DOHH2 (cell line): Measurements from ENCODE around the gene FOLH1.
"Not testable (repeated sequence)": the region's sequence is repeated elsewhere in the genome, so short reads cannot be mapped to it uniquely, and the experiment has no call there.

ENCODE experiments used
- H3F3A ChIP-seq: fragments of 200-600 bp; sonication (generic), shearing (Covaris generic); 2 replicates; pipeline ENCODE4 v1.6.0; 2016; ENCODE audit warnings: antibody characterized with exemption, mild to moderate bottlenecking; ENCODE audit not compliant: control insufficient read depth, insufficient read depth
- H3K27ac ChIP-seq: fragments of 200-600 bp; sonication (generic); 2 replicates; pipeline ENCODE4 v1.5.1; 2014; ENCODE audit warnings: low read depth, mild to moderate bottlenecking, low read length, moderate library complexity
- H3K27me3 ChIP-seq: fragments of 200-600 bp; sonication (generic); 2 replicates; pipeline ENCODE4 v1.6.1; 2014; ENCODE audit warnings: mild to moderate bottlenecking, low read length, mixed read lengths; ENCODE audit not compliant: control insufficient read depth
- H3K36me3 ChIP-seq: fragments of 200-600 bp; sonication (generic); 2 replicates; pipeline ENCODE4 v1.6.1; 2014; ENCODE audit warnings: mild to moderate bottlenecking, low read length, moderate library complexity, mixed read lengths; ENCODE audit not compliant: control insufficient read depth
- H3K4me1 ChIP-seq: fragments of 200-600 bp; sonication (generic); 2 replicates; pipeline ENCODE4 v1.6.1; 2014; ENCODE audit warnings: mild to moderate bottlenecking, low read length, mixed read lengths; ENCODE audit not compliant: control insufficient read depth
- H3K4me2 ChIP-seq: fragments of 200-600 bp; sonication (generic); 2 replicates; pipeline ENCODE4 v1.6.0; 2014; ENCODE audit warnings: mild to moderate bottlenecking, low read length, moderate library complexity
- H3K4me3 ChIP-seq: fragments of 200-600 bp; sonication (generic); 2 replicates; pipeline ENCODE4 v1.5.1; 2014; ENCODE audit warnings: mild to moderate bottlenecking, low read length, mixed read lengths
- H3K79me2 ChIP-seq: fragments of 200-600 bp; sonication (generic); 2 replicates; pipeline ENCODE4 v1.6.1; 2014; ENCODE audit warnings: mild to moderate bottlenecking, low read length, mixed read lengths; ENCODE audit not compliant: control insufficient read depth
- H3K9me2 ChIP-seq: fragments of 200-600 bp; sonication (generic); replicated peaks from 2 replicates; pipeline ENCODE4 v1.6.1; 2014; ENCODE audit warnings: mild to moderate bottlenecking, low read length, mixed read lengths; ENCODE audit not compliant: control insufficient read depth
- H3K9me3 ChIP-seq: fragments of 200-600 bp; sonication (generic); 2 replicates; pipeline ENCODE4 v1.6.1; 2014; ENCODE audit warnings: antibody characterized with exemption, low read length, mixed read lengths; ENCODE audit not compliant: control insufficient read depth, insufficient read depth
- H4K20me1 ChIP-seq: fragments of 200-600 bp; sonication (generic); 2 replicates; pipeline ENCODE4 v1.6.0; 2014; ENCODE audit warnings: low read depth, mild to moderate bottlenecking, antibody characterized with exemption, low read length, moderate library complexity; ENCODE audit not compliant: control insufficient read depth, insufficient read depth
- TF ChIP-seq, protein P1 (sequence below): fragments of 200-600 bp; sonication (generic); IDR thresholded peaks from one replicate; pipeline ENCODE4 v1.5.1; 2014; ENCODE audit warnings: antibody characterized with exemption, mild to moderate bottlenecking, low read depth, low read length; ENCODE audit not compliant: poor library complexity, severe bottlenecking

FOLH1 gene

DNA sequence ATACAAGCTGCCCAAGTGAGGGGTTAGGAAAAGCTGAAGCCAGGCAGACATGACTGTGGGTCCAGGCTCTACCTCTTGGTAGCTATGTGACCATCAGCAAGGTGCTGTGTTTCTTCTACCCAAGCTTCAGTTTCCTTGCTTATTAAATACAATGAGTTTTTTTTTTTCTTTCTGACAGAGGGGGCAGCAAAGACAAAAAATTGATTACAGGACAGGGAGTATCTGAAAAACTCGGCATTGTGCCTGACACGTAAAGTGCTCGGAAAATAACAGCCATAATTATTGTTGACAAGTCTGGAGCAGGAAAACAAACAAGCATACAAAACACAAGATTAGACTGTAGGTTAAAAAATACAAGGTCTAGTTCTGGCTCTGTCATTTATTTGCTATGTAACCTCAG, 23.3 kb upstream of the FOLH1 start:
- H3K9me2 ChIP-seq, H3F3A ChIP-seq, H3K4me1 ChIP-seq, H3K9me3 ChIP-seq, H3K4me3 ChIP-seq, H3K27ac ChIP-seq, H4K20me1 ChIP-seq, H3K27me3 ChIP-seq, H3K4me2 ChIP-seq, H3K79me2 ChIP-seq, H3K36me3 ChIP-seq: not testable (repeated sequence)

DNA sequence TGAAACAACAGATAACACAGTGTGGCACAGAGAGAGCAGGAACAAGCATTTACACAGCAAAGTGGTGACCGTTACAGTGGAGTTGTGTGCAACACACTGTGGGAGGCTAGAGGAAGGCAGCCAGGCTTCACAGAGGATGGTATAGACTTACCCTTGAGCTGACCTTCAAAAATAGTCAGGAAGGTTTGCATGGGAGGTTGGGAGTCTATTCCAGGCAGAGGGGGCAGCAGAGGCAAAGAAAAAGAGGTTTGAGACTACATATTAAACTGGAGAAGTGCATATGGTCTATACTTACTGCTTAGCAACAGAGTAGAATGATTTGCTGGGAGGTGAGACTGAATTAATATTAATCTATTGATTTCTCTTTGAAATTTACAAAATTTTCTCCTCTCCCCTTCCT, 22.1 kb upstream of the FOLH1 start:
- not testable (repeated sequence) for H3K27ac ChIP-seq, H3K36me3 ChIP-seq, H3K4me2 ChIP-seq, H3K9me3 ChIP-seq, H4K20me1 ChIP-seq, H3K4me1 ChIP-seq, H3K4me3 ChIP-seq, H3K9me2 ChIP-seq, H3K79me2 ChIP-seq, H3K27me3 ChIP-seq, H3F3A ChIP-seq

DNA sequence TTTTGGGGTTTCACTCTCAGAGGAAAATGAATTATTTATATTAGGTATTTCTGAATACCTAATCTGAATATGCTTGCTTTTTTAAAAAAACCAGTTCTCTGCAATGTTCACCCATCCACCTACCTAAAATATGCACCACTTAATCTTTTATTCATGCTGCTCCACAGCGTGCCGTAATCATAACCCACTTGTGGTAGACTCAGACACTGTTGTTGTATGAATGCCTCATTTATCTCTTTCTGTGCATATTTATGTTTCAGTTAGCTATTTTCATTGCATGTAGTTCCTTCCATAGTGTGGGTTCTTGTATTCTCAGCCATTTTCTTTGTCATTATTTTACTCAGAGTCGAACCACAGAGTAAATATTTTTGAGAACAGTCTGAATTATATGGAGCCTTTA, 21.6 kb upstream of the FOLH1 start:
- not testable (repeated sequence) for H3K27ac ChIP-seq, H4K20me1 ChIP-seq, H3K4me2 ChIP-seq, H3K4me3 ChIP-seq, H3K4me1 ChIP-seq, H3K79me2 ChIP-seq, H3K9me3 ChIP-seq, H3K27me3 ChIP-seq, H3K36me3 ChIP-seq, H3F3A ChIP-seq, H3K9me2 ChIP-seq

DNA sequence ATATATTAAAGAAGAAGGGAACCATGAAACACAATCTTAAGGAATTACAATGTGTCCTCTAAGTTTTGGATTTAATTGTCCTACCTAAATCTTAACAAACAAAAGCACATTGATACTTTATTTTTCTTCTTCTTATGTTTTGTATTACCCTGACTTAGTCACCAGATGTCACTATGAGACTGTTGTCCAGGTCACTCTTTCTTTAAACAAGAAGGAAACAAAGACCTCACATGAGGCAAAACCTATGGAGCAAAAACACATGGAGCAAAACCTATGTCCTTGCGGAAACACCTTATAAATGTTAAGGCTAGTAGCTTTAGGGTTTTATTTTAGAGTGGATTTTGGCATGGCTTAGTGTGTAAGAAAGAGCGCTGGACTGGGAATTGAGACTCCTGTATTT, 20.7 kb upstream of the FOLH1 start:
- H3K79me2 ChIP-seq, H3K9me2 ChIP-seq: not testable (repeated sequence)

DNA sequence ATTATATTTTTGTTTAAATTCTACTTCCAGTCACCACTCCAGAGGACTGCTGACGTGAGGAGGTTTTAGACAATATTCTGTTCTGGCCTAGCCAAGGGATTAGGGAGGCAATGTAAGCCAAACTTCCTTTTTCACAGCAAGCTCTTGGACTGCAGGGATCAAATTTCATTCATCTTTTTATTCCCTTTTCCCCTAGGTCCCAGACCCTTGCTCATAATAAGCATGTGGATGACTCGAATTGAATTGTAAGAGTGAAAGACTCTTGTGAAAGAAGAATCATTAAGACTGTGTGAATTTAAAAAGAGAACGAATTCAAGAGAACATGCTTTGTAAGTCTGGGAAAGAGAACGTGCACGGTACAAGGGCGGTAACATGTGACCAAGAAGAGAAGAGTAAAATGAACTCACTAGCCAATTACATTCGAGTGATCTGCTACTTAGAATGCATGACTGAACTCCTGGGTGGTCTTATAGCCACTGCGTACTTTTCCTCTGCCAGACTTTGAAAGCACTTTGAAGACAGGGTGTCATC, 16.9 kb upstream of the FOLH1 start:
- H4K20me1 ChIP-seq, H3K4me2 ChIP-seq, H3K27ac ChIP-seq, H3K9me3 ChIP-seq, H3F3A ChIP-seq, H3K36me3 ChIP-seq, H3K9me2 ChIP-seq, H3K4me1 ChIP-seq, H3K27me3 ChIP-seq, H3K4me3 ChIP-seq, H3K79me2 ChIP-seq: not testable (repeated sequence)

More for the DNA sequence above, 20.7 kb upstream of the FOLH1 start:
- H3K9me3 ChIP-seq, H3K4me3 ChIP-seq, H4K20me1 ChIP-seq, H3K36me3 ChIP-seq, H3K27me3 ChIP-seq, H3F3A ChIP-seq, H3K4me2 ChIP-seq, H3K4me1 ChIP-seq, H3K27ac ChIP-seq: not testable (repeated sequence)

DNA sequence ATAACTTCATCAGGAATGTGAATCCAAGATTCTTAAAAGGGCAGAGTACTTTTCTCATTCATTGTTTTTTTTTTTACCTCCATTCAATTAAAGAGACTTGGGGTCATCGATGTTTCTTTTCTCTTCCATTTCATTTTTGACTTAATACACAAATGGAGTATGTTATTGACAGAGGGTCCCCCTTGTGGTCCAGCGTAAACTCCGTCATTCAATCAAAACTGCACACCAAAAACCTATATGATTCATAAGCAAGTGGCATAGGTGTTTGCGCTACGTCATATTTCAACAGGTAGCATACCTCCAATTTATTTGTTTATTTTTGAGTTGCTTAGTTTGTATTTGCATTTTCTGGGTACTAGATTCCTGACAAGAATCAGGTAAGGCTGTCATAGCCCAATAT, 12.7 kb upstream of the FOLH1 start:
- Histone ChIP-seq H3K4me3 (no peak overlapping the region), H3F3A (no peaks in the 10 kb centered on the region), H3K9me3 (no peaks in the 10 kb centered on the region), H4K20me1 (no peaks in the 10 kb centered on the region), H3K9me2 (no peaks in the 10 kb centered on the region), H3K27ac (no peak overlapping the region), H3K27me3 (no peaks in the 10 kb centered on the region), H3K4me1 (no peaks in the 10 kb centered on the region), H3K4me2 (no peak overlapping the region), H3K36me3 (no peaks in the 10 kb centered on the region), H3K79me2 (no peaks in the 10 kb centered on the region)
- TF ChIP-seq, protein P1, sequence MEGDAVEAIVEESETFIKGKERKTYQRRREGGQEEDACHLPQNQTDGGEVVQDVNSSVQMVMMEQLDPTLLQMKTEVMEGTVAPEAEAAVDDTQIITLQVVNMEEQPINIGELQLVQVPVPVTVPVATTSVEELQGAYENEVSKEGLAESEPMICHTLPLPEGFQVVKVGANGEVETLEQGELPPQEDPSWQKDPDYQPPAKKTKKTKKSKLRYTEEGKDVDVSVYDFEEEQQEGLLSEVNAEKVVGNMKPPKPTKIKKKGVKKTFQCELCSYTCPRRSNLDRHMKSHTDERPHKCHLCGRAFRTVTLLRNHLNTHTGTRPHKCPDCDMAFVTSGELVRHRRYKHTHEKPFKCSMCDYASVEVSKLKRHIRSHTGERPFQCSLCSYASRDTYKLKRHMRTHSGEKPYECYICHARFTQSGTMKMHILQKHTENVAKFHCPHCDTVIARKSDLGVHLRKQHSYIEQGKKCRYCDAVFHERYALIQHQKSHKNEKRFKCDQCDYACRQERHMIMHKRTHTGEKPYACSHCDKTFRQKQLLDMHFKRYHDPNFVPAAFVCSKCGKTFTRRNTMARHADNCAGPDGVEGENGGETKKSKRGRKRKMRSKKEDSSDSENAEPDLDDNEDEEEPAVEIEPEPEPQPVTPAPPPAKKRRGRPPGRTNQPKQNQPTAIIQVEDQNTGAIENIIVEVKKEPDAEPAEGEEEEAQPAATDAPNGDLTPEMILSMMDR, result no peak
